Frontal cortex (tissue), 4 donors: ENCODE measurements around the gene EEF2K. TPM values are rescaled to one million over a fixed set of nuclear protein-coding genes. Genes with fewer than 3 reads are reported as not detected.

Source experiments
- DNase-seq, 2 donors: peaks; one replicate each; pipeline ENCODE4 v3.0.0; 2012; ENCODE audit warnings: low spot score in 2 of 2
- FAIRE-seq: peaks from 2 replicates; lab custom pipeline; 2012; peaks lifted over from hg19 to GRCh38; lab: Jason Lieb, UNC
- total RNA-seq: library from RNA; depleted of rRNA; stranded (reverse); fragments of >200 nt; gene quantifications from one replicate; pipeline ENCODE4 v1.2.3, GENCODE V29; 2014
- donor health status: control.
- donor health status: control.
- donor health status: control.

EEF2K gene
- total RNA-seq, 1 donor from 2014 or later: 9.8 TPM

DNA sequence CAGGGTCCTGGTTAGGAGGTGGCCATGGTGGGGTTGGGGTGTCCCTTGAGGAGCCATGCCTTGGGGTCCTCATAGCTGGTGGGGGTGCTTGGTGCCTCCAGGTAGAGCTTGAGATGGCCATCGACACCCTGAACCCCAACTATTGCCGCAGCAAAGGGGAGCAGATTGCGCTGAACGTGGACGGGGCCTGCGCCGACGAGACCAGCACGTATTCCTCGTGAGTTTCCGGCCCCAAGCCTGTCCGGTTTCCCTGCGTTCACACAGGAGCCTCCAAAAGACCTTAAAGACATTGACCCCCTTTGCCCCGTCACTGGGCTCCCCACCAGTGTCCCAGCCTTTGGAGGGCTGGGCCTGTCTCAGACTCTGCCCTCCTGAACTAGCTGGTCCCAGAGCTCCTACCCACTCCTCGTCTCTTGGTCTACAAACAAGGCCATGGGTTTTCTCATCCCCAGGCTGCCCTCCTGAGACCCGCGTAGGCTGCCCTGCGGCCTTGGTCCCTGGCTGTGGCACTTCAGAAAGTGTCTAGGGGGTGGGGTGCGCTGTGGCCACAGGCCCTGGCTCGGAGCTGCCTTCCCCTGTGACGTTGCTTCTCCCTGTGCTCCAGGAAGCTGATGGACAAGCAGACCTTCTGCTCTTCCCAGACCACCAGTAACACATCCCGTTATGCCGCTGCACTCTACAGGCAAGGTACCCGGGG is 102.9 kb downstream of the EEF2K start:
- FAIRE-seq: no peak
- DNase-seq: no peak

DNA sequence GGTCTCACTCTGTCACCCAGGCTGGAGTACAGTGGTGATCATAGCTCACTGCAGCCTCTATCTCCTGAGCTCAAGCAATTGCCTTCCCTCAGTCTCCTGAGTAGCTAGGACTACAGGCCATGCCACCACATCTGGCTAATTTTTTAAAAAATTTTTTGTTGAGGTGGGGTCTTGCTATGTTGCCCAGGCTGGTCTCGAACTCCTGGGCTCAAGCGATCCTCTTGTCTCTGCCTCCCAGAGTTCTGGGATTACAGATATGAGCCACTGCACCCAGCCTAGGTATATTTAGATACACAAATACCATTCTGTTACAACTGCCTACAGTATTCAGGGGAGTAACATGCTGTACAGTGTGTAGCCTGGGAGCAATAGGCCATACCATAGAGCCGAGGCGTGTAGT is 105.4 kb downstream of the EEF2K start:
- FAIRE-seq (no peak), DNase-seq (no peak)

GRCh38 chr16:22312897-22313781 is 107.1 kb downstream of the EEF2K start:
- DNase-seq (no peak), FAIRE-seq (no peak)

DNA sequence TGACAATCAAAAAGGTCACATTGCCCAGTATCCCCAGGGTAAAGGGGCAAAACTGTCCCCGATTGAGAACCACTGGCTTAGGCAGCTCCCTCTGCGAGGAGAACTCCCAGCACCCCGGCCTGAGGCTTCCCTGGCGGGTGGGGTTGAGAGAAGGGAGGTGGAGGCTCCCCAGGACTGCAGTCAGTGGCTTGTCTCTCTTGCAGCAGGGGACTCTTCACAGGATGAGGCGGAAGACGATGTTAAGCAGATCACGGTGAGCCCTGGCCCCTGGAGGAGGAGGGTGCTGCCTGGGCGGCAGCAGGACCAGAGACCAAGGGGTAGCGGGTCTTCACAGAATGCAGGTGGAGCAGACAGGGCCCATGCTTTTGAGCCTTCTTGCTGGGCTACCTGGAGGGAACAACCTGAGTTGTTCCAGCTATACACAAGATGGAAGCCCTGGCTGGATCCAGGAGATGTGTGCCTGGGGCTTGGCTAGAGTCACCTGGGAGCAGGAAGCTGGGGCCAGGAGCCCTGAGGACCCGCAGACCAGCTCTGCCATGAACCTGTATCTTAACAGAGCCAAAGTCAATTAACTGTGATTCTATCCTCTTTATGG is 107.9 kb downstream of the EEF2K start:
- FAIRE-seq (no peak), DNase-seq (no peak)

DNA sequence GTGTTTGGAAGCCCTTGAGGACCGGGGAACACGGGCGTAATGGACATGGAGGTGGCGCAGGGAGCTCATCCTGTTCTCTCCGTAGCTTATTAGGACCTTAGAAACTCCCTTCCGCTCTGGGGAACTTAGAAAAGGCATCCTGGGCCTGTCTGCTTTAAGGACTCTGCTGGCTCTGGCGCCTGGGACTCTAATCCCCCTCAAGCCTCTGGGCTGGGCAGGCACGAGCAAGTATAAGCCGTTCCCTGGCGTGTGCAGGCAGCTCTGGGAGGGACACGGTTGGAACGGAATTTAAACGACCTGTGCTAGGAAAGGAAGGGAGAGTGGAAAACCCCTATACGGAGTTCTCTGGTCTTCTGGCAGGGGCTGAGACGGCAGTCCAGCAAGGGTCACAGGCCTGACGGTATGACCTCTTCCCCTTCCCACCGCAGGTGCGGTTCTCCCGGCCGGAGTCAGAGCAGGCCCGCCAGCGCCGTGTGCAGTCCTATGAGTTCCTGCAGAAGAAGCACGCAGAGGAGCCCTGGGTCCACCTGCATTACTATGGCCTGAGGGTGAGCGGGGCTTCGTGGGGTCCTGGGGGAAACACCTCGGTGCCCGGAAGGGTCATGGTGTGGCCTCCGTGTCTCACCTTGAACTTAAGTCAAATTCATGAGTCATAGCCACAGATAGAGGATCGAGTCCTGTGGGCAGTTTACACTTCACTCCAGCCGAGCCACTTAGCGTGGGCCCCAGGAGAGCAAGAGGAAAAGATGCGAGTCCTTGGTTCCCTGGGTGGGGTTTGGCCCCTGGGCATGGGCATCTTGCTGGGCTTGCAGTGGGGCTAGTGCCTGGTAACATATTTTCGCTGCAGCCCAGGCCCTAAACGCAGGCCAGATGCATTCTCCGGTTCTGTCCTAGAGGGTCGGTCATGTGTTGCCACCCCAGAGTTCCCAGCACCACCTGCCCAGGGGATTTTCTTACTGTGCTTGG is 108.9 kb downstream of the EEF2K start:
- FAIRE-seq (no peak), DNase-seq (no peak)

DNA sequence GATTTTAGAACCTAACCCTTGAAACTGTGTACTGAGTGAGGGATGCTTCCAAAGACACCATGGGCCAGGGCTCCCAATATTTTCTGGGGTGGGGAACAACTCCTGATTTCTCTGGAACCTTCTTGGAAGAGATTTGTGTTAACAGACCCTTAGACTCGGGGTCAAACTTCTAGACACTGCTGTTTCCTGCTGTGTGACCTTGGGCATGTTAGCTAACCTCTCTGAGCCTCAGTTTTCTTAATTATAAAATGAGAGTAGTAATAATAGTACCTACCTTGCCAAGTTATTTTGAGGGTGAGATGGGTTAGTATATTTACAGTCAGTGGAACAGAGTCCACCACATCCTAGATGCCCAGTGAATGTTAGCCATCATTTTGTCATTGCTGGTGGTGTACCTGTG is 109.9 kb downstream of the EEF2K start:
- DNase-seq: no peak
- FAIRE-seq: no peak

DNA sequence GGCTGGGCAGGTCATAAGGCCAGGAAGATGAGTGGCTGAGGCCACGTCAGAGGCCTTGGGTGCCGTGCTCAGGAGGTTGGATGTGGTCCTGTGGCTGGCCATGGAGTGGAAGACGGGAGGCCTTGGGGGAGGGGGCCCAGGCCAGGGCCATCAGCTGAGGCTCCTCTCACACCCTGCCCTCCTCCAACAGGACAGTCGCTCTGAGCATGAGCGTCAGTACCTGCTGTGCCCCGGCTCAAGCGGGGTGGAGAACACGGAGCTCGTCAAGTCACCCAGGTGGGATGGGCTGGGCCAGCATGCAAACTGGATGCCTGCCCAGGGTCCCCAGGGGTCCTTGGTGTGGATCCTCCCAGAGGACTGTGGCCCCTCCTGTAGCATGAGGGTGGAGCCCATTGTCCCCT is 110.3 kb downstream of the EEF2K start:
- FAIRE-seq (no peak), DNase-seq (no peak)

- FAIRE-seq (no peak), DNase-seq (no peak)
Observed at GRCh38 chr16:22317001-22317530, 111.0 kb downstream of the EEF2K start.

GRCh38 chr16:22317625-22318024 is 111.5 kb downstream of the EEF2K start:
- DNase-seq (no peak), FAIRE-seq (no peak)

- DNase-seq (no peak), FAIRE-seq (no peak)
Observed at GRCh38 chr16:22318690-22319358, 112.7 kb downstream of the EEF2K start.

- FAIRE-seq (no peak), DNase-seq (no peak)
Observed at GRCh38 chr16:22320572-22321339, 114.7 kb downstream of the EEF2K start.

DNA sequence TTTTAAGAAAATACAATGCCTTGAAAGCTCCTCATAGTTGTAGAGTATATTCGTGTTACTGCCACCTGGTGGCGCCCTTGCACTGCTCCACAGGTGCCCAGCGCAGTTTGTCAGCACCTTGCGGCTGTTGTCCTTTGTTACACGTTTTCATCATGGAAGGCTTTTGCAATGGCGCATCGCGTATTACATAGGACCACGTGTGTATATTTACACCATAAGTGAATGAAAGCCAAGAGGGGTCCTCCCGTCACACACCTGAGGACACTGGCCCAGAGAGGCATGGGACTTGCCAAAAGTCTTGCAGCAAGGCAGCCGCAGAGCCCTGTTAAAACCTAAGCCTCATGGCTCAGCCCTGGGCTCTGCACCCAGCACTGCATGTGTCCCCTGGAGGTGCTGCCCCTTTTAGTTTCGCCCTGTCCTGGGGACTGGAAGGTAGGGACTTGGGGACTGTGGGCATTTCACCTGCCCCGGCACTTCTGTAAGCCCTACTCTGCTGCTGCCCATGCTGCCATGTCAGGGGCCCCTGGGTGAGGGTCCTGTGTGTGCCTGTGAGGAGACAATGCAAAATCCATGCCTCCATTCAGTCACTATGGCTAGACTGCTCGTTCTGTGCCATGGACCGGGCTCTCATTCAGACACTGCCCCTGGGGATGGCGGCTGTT is 115.4 kb downstream of the EEF2K start:
- no peak for FAIRE-seq

DNA sequence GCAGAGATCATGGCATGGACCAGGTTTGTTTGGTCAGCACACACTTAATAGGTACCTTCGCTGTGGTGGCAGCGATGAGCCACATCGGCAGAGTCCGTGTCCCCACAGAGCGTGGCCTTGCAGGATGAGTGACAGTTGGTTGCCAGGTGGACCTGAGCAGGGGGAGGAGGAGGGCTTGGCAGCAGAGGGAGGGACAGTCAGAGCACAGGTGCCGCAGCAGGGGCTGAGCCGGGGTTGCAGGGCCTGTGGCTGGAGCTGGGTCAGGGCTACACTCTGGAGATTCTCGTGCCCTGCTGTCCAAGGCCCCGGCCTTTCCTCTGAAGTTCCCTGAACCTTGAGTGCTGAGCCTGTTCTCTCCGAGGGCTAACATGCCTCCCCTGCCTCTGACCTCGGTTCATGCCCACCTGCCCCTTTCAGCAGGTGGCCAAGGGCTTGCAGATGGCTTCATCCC is 116.0 kb downstream of the EEF2K start:
- FAIRE-seq (no peak), DNase-seq (no peak)

More for the DNA sequence above, 115.4 kb downstream of the EEF2K start:
- DNase-seq: peak; percentile 54 to 78

DNA sequence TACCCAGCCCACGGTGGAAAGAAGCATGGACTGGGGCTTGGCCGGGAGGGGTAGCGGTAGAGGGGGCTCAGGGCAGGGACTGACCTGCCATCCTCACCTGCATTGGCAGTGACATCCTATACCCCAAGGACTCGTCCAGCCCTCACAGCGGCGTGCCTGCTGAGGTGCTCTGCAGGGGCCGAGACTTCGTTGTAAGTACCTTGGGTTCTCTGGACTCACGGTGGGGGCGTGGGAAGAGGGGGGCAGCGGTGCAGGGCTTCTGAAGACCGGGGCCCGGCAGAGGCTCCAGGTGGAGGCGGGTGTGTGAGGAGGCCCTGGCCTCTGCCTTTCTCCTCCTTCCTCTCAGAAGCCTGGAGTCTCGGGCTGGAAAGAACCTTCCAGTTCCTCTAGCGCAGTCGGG is 116.7 kb downstream of the EEF2K start:
- no peak for DNase-seq
- no peak for FAIRE-seq

- DNase-seq (no peak), FAIRE-seq (no peak)
Observed at GRCh38 chr16:22323173-22323958, 117.3 kb downstream of the EEF2K start.

GRCh38 chr16:22323959-22324786 is 118.1 kb downstream of the EEF2K start:
- DNase-seq (no peak), FAIRE-seq (no peak)
